AG10803 (cell line): ENCODE measurements around the gene NLGN3.

ENCODE experiments used
- DNase-seq: peaks from one replicate; pipeline ENCODE4 v3.0.0; 2010; ENCODE audit warnings: low read depth
- H3K4me3 ChIP-seq: 2 replicates; pipeline ENCODE4 v1.5.1; 2011; ENCODE audit warnings: mild to moderate bottlenecking, low read length, control low read depth
- CTCF ChIP-seq: conservative IDR thresholded peaks from 2 replicates; pipeline ENCODE4 v1.5.1; 2011; ENCODE audit warnings: mild to moderate bottlenecking, low read length, control low read depth, inconsistent platforms

The NLGN3 gene

GRCh38 chrX:71143508-71143907 lies 1.1 kb upstream of the NLGN3 start:
- DNase-seq = peak; percentile 29
- TF ChIP-seq CTCF = no peak
- H3K4me3 ChIP-seq = no peak overlapping the region

GRCh38 chrX:71147496-71148277 lies 3.0 kb downstream of the NLGN3 start:
- TF ChIP-seq CTCF = no peak
- DNase-seq = no peak
- H3K4me3 ChIP-seq = no peak overlapping the region

- DNase-seq = no peak
- TF ChIP-seq CTCF = no peak
- H3K4me3 ChIP-seq = no peak overlapping the region
Observed at GRCh38 chrX:71148278-71148663, 3.6 kb downstream of the NLGN3 start.

GRCh38 chrX:71151366-71151765 lies 6.7 kb downstream of the NLGN3 start:
- DNase-seq = no peak
- no peak overlapping the region for H3K4me3 ChIP-seq
- no peak for TF ChIP-seq CTCF

- DNase-seq = no peak
- no peak for TF ChIP-seq CTCF
Observed at GRCh38 chrX:71154196-71154595, 9.6 kb downstream of the NLGN3 start.

GRCh38 chrX:71154641-71155040 lies 10.0 kb downstream of the NLGN3 start:
- no peak for TF ChIP-seq CTCF
- no peak for DNase-seq
- no peak overlapping the region for H3K4me3 ChIP-seq

More at GRCh38 chrX:71154196-71154595, 9.6 kb downstream of the NLGN3 start:
- no peak overlapping the region for H3K4me3 ChIP-seq

- no peak for DNase-seq
- TF ChIP-seq CTCF = no peak
- no peak overlapping the region for H3K4me3 ChIP-seq
Observed at GRCh38 chrX:71158603-71159002, 14.0 kb downstream of the NLGN3 start.
